Left forelimb (tissue), 1 donor: ENCODE data around the gene RPL10A.

Experiments
- DNase-seq: peaks from one replicate; pipeline ENCODE4 v3.0.0-alpha.2; 2018; ENCODE audit warnings: low spot score

RPL10A gene

GRCh38 chr6:35492974-35493284, 24.7 kb downstream of the RPL10A start:
- no peak for DNase-seq

- DNase-seq: no peak
Measured at GRCh38 chr6:35493307-35493983, 25.2 kb downstream of the RPL10A start.

- DNase-seq: no peak
Measured at GRCh38 chr6:35494161-35494563, 26.0 kb downstream of the RPL10A start.

GRCh38 chr6:35495258-35496035, 27.2 kb downstream of the RPL10A start:
- DNase-seq: no peak

GRCh38 chr6:35496036-35496840, 28.0 kb downstream of the RPL10A start:
- DNase-seq: no peak

- peak; percentile 87 for DNase-seq
Measured at GRCh38 chr6:35496841-35497570, 28.8 kb downstream of the RPL10A start, which contains the start of gene TEAD3. TEAD3 (minus strand) TSS chr6:35497079.

GRCh38 chr6:35497571-35498421, 29.6 kb downstream of the RPL10A start:
- peak; percentile 89 for DNase-seq

- no peak for DNase-seq
Measured at GRCh38 chr6:35498422-35499067, 30.3 kb downstream of the RPL10A start.

GRCh38 chr6:35499372-35499771, 31.2 kb downstream of the RPL10A start:
- DNase-seq: no peak

GRCh38 chr6:35500782-35501181, 32.6 kb downstream of the RPL10A start:
- no peak for DNase-seq

GRCh38 chr6:35501784-35502183, 33.6 kb downstream of the RPL10A start:
- no peak for DNase-seq

- no peak for DNase-seq
Measured at GRCh38 chr6:35503534-35503933, 35.3 kb downstream of the RPL10A start.

GRCh38 chr6:35505999-35506412, 37.8 kb downstream of the RPL10A start:
- DNase-seq: no peak

GRCh38 chr6:35506536-35506935, 38.3 kb downstream of the RPL10A start:
- no peak for DNase-seq

GRCh38 chr6:35507221-35507620, 39.0 kb downstream of the RPL10A start:
- no peak for DNase-seq

GRCh38 chr6:35508027-35508426, 39.8 kb downstream of the RPL10A start:
- DNase-seq: no peak

- DNase-seq: no peak
Measured at GRCh38 chr6:35508542-35508941, 40.3 kb downstream of the RPL10A start.

- DNase-seq: no peak
Measured at GRCh38 chr6:35510916-35511561, 42.8 kb downstream of the RPL10A start.

GRCh38 chr6:35511562-35511941, 43.4 kb downstream of the RPL10A start:
- no peak for DNase-seq

GRCh38 chr6:35512006-35512405, 43.8 kb downstream of the RPL10A start:
- DNase-seq: no peak
